ENCODE data around the gene HSD17B14.
"Not testable (repeated sequence)": the region's sequence is repeated elsewhere in the genome, so short reads cannot be mapped to it uniquely, and the experiment has no call there.

GRCh38 chr19:48871471-48872181 lies 35.3 kb upstream of the HSD17B14 start:
- TF ChIP-seq, protein P1, sequence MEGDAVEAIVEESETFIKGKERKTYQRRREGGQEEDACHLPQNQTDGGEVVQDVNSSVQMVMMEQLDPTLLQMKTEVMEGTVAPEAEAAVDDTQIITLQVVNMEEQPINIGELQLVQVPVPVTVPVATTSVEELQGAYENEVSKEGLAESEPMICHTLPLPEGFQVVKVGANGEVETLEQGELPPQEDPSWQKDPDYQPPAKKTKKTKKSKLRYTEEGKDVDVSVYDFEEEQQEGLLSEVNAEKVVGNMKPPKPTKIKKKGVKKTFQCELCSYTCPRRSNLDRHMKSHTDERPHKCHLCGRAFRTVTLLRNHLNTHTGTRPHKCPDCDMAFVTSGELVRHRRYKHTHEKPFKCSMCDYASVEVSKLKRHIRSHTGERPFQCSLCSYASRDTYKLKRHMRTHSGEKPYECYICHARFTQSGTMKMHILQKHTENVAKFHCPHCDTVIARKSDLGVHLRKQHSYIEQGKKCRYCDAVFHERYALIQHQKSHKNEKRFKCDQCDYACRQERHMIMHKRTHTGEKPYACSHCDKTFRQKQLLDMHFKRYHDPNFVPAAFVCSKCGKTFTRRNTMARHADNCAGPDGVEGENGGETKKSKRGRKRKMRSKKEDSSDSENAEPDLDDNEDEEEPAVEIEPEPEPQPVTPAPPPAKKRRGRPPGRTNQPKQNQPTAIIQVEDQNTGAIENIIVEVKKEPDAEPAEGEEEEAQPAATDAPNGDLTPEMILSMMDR (IDR thresholded peaks at IDR 0.05): not testable (repeated sequence)
- TF ChIP-seq FOXS1 (CRISPR knock-in tag; IDR thresholded peaks at IDR 0.05): not testable (repeated sequence)
